K562 (cell line): ENCODE measurements around the gene LHPP. TPM values are rescaled to one million over a fixed set of nuclear protein-coding genes. Genes with fewer than 3 reads are reported as not detected.

Source experiments
- ATAC-seq: fragments of 200-7000 bp; cut with Tn5 transposase; 3 replicates; pipeline ENCODE4 v1.9.1; 2020; ENCODE audit warnings: moderate library complexity
- BruUV-seq: library from RNA; stranded (reverse); fragments of 400-500 nt; replicated peaks from 2 replicates; lab custom pipeline; 2021; lab: Mats Ljungman, UMichigan
- CTCF ChIA-PET: fragments of 300-600 bp; formaldehyde crosslinking; extraction: SDS; loops from one replicate; lab custom pipeline; 2021; ENCODE audit warnings: low intra/inter-chr PET ratio; lab: Yijun Ruan, JAX
- POLR2A ChIA-PET: fragments of 300-600, 350-650 bp; sonication (Branson Sonifier 250); formaldehyde crosslinking; extraction: SDS; loops from one replicate; lab custom pipeline; 2021; ENCODE audit warnings: antibody characterized with exemption, inconsistent platforms; lab: Yijun Ruan, JAX
- DNase-seq, 4 experiments: peaks; one replicate each; pipeline versions ENCODE4 v3.0.0 to v3.0.0-alpha.2; 2011 to 2018; ENCODE audit warnings: low spot score in 3 of 4, mixed read lengths in 3 of 4; ENCODE audit errors: extremely low read depth in 1 of 4
- FAIRE-seq: peaks from 2 replicates; lab custom pipeline; 2011; peaks lifted over from hg19 to GRCh38; lab: Jason Lieb, UNC
- H2AFZ ChIP-seq: 2 replicates; pipeline ENCODE4 v1.6.0; 2011; ENCODE audit warnings: low read depth, low read length, control low read depth, inconsistent platforms
- H3K27ac ChIP-seq: fragments of 200-600 bp; 3 replicates; pipeline ENCODE4 v1.8.0; 2011; ENCODE audit warnings: low read depth, mild to moderate bottlenecking, control low read depth, inconsistent platforms, low read length, moderate library complexity, mixed read lengths; ENCODE audit errors: extremely low read depth
- H3K27me3 ChIP-seq, 2 experiments: fragments of 300-600 bp in 1 of 2; 2 replicates in 1 of 2; 3 replicates in 1 of 2; pipeline versions ENCODE4 v1.6.0 to v1.8.0; 2011; ENCODE audit warnings: inconsistent platforms in 2 of 2, low read length in 2 of 2, mild to moderate bottlenecking in 1 of 2, mixed read lengths in 1 of 2, moderate library complexity in 1 of 2; ENCODE audit not compliant: control insufficient read depth in 2 of 2, insufficient read depth in 2 of 2
- H3K36me3 ChIP-seq: fragments of 300-600 bp; 3 replicates; pipeline ENCODE4 v1.8.0; 2011; ENCODE audit warnings: mild to moderate bottlenecking, low read length, inconsistent platforms; ENCODE audit not compliant: control insufficient read depth, insufficient read depth
- H3K4me1 ChIP-seq, 2 experiments: fragments of 200-600 bp in 1 of 2; replicated peaks in 1 of 2; 2 replicates in 1 of 2; 3 replicates in 1 of 2; pipeline versions ENCODE4 v1.5.1 to v1.8.0; 2011; ENCODE audit warnings: inconsistent platforms in 2 of 2, low read length in 2 of 2, mild to moderate bottlenecking in 1 of 2, mixed read lengths in 1 of 2, moderate library complexity in 1 of 2; ENCODE audit not compliant: control insufficient read depth in 2 of 2, insufficient read depth in 2 of 2
- H3K4me2 ChIP-seq: 2 replicates; pipeline ENCODE4 v1.6.1; 2011; ENCODE audit warnings: low read length, control low read depth, inconsistent platforms, mixed read lengths; ENCODE audit not compliant: insufficient read depth
- H3K4me3 ChIP-seq: fragments of 200-600 bp; sonication (generic), shearing (Covaris generic); 2 replicates; pipeline ENCODE4 v1.5.1; 2016; ENCODE audit warnings: control low read depth, inconsistent platforms
- H3K79me2 ChIP-seq: fragments of 200-600 bp; 3 replicates; pipeline ENCODE4 v1.8.0; 2011; ENCODE audit warnings: low read length, inconsistent platforms; ENCODE audit not compliant: control insufficient read depth, insufficient read depth
- H3K9ac ChIP-seq, 2 experiments: 2 replicates each; pipeline versions ENCODE4 v1.6.0 to v1.6.1; 2011; ENCODE audit warnings: low read depth in 2 of 2, low read length in 2 of 2, control low read depth in 1 of 2, inconsistent platforms in 1 of 2, mild to moderate bottlenecking in 1 of 2, mixed read lengths in 1 of 2; ENCODE audit not compliant: insufficient read depth in 1 of 2
- H3K9me1 ChIP-seq: one replicate; pipeline ENCODE4 v1.6.0; 2011; ENCODE audit warnings: inconsistent platforms, mild to moderate bottlenecking, low read length, moderate library complexity; ENCODE audit not compliant: control insufficient read depth, insufficient read depth
- H3K9me3 ChIP-seq: replicated peaks from 2 replicates; pipeline ENCODE4 v1.5.1; 2011; ENCODE audit warnings: low read depth, low read length, inconsistent platforms; ENCODE audit not compliant: control insufficient read depth, insufficient read depth
- H4K20me1 ChIP-seq: replicated peaks from 2 replicates; pipeline ENCODE4 v1.6.1; 2011; ENCODE audit warnings: low read length, inconsistent platforms, mixed read lengths; ENCODE audit not compliant: control insufficient read depth, insufficient read depth
- CTCF ChIP-seq, 3 experiments: IDR thresholded peaks in 2 of 3; conservative IDR thresholded peaks in 1 of 3; 2 replicates each; pipeline ENCODE4 v1.5.1; 2011 to 2012; ENCODE audit warnings: low read length in 3 of 3, mild to moderate bottlenecking in 3 of 3, control low read depth in 2 of 3, improper control_type of control experiment in 1 of 3, inconsistent platforms in 1 of 3, low read depth in 1 of 3, mixed read lengths in 1 of 3, moderate library complexity in 1 of 3; ENCODE audit not compliant: insufficient read depth in 2 of 3
- PTBP1 ChIP-seq: fragments of 200-400 bp; formaldehyde crosslinking; IDR thresholded peaks from 2 replicates; pipeline ENCODE4 v1.6.1; 2017; ENCODE audit warnings: low read depth, low read length
- ZKSCAN3 ChIP-seq: fragments of 250-450 bp; sonication (Bioruptor Pico); IDR thresholded peaks from 2 replicates; pipeline ENCODE4 v1.4.0; 2020
- ZNF407 ChIP-seq: fragments of 450-650 bp; IDR thresholded peaks from 2 replicates; pipeline ENCODE4 v1.6.1; 2016; ENCODE audit warnings: low read depth
- WGBS: fragments of 100-300 bp; shearing (Covaris generic); methylation state at CpG from one replicate; pipeline ENCODE4 v1.1.6; 2016; ENCODE audit warnings: low coverage, mixed read lengths; ENCODE audit not compliant: insufficient coverage; ENCODE audit errors: missing lambda C conversion rate; 5-methylcytosine and 5-hydroxymethylcytosine counted together
- in situ Hi-C: fragments of 300-500 bp; cut with MboI; formaldehyde crosslinking; loops from 4 replicates; pipeline ENCODE4 v1.15.0; 2018; ENCODE audit warnings: inconsistent platforms, mixed read lengths
- intact Hi-C: fragments of 100-400 bp; cut with micrococcal nuclease; formaldehyde crosslinking; loops from 2 replicates; pipeline ENCODE4 v1.14.2; 2022
- polyA plus RNA-seq, 8 experiments: library from polyadenylated mRNA; depleted of rRNA in 4 of 8; stranded (reverse) in 5 of 8; unstranded in 3 of 8; fragments of >200 nt; fragmentation: Nextera tagmentation in 2 of 8; fragmentation: Illumina TruSeq in 1 of 8; extraction: Ambion mirVana in 2 of 8; extraction: Trizol in 1 of 8; gene quantifications; 2 replicates each; pipeline versions ENCODE4 v1.2.1 to v1.2.3, GENCODE V29; 2011 to 2014; ENCODE audit warnings: inconsistent platforms in 1 of 8, missing spikeins in 1 of 8
- total RNA-seq, 7 experiments: library from RNA; depleted of rRNA in 6 of 7; stranded (reverse); fragments of >200 nt in 6 of 7; fragmentation: Illumina TruSeq in 2 of 7; extraction: Trizol in 2 of 7; gene quantifications; 2 replicates each; pipeline versions ENCODE4 v1.2.1 to v1.2.3, GENCODE V29; 2011 to 2021; ENCODE audit warnings: low replicate concordance in 1 of 7
- TF ChIP-seq, protein P1 (sequence below): fragments of 450-650 bp; IDR thresholded peaks from 2 replicates; pipeline ENCODE4 v1.6.1; 2016; ENCODE audit warnings: antibody characterized with exemption
- TF ChIP-seq, protein P2 (sequence below): fragments of 250-450 bp; sonication (Bioruptor Pico); IDR thresholded peaks from 2 replicates; pipeline ENCODE4 v1.4.0; 2020; ENCODE audit warnings: mild to moderate bottlenecking
- TF ChIP-seq, protein P3 (sequence below): fragments of 200-800 bp; sonication (Bioruptor generic); IDR thresholded peaks from 2 replicates; pipeline ENCODE4 v1.6.1; 2017; ENCODE audit warnings: missing genetic modification characterization, missing compliant biosample characterization

The LHPP gene
- total and polyA plus RNA-seq, 9 of the 15 experiments (the other 6 are each of a cell fraction or from before 2014, with no cell fraction given) = 0.34 to 7.4 (median 3.0) TPM

GRCh38 chr10:124586142-124586541, 124.5 kb downstream of the LHPP start:
- intact Hi-C loops (no loop called here), in situ Hi-C loops (no loop called here)
- H2AFZ ChIP-seq = no peak overlapping the region
- no peak overlapping the region for H3K4me3 ChIP-seq
- H3K9me1 ChIP-seq = peaks cover 5% of the 10 kb centered on the region
- H3K79me2 ChIP-seq = no peaks in the 10 kb centered on the region
- POLR2A ChIA-PET = no interaction called here
- H3K27me3 ChIP-seq = no peaks in the 10 kb centered on the region
- 49% methylated on average over 2 of the region's 3 CpGs for WGBS
- H3K4me1 ChIP-seq = peaks cover 15 to 32% of the 10 kb centered on the region in 2 experiments
- H3K36me3 ChIP-seq = no peaks in the 10 kb centered on the region
- FAIRE-seq (no peak), ATAC-seq (no peak), DNase-seq (no peak)
- no TSS peak for BruUV-seq
- no peak overlapping the region for H3K9ac ChIP-seq
- H4K20me1 ChIP-seq = peaks cover 7% of the 10 kb centered on the region; the same call in 1 of the 2 replicates
- CTCF ChIA-PET = interaction anchor here (0.7 kb wide), 1 partner anchor 85 kb away, joined by 3 read pairs; no protein-coding TSS in a partner anchor
- H3K4me2 ChIP-seq = no peak overlapping the region
- no peaks in the 10 kb centered on the region for H3K9me3 ChIP-seq
- H3K27ac ChIP-seq = no peak overlapping the region
- TF ChIP-seq ZNF407 = no peak
- no peak for TF ChIP-seq PTBP1
- TF ChIP-seq, protein P1, sequence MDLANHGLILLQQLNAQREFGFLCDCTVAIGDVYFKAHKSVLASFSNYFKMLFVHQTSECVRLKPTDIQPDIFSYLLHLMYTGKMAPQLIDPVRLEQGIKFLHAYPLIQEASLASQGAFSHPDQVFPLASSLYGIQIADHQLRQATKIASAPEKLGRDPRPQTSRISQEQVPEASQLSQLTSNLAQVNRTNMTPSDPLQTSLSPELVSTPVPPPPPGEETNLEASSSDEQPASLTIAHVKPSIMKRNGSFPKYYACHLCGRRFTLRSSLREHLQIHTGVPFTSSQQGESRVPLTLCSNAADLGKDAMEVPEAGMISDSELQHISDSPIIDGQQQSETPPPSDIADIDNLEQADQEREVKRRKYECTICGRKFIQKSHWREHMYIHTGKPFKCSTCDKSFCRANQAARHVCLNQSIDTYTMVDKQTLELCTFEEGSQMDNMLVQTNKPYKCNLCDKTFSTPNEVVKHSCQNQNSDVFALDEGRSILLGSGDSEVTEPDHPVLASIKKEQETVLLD = no peak
- TF ChIP-seq, protein P2, sequence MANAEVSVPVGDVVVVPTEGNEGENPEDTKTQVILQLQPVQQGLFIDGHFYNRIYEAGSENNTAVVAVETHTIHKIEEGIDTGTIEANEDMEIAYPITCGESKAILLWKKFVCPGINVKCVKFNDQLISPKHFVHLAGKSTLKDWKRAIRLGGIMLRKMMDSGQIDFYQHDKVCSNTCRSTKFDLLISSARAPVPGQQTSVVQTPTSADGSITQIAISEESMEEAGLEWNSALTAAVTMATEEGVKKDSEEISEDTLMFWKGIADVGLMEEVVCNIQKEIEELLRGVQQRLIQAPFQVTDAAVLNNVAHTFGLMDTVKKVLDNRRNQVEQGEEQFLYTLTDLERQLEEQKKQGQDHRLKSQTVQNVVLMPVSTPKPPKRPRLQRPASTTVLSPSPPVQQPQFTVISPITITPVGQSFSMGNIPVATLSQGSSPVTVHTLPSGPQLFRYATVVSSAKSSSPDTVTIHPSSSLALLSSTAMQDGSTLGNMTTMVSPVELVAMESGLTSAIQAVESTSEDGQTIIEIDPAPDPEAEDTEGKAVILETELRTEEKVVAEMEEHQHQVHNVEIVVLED = no peak
- TF ChIP-seq CTCF (IDR thresholded peaks at IDR 0.05 in 2 of 3, conservative IDR thresholded peaks at IDR 0.05 in 1 of 3; ENCODE audit: insufficient read depth in 2 of 3, low read depth in 1 of 3, low read length in 3 of 3) = no peak
- TF ChIP-seq, protein P3, sequence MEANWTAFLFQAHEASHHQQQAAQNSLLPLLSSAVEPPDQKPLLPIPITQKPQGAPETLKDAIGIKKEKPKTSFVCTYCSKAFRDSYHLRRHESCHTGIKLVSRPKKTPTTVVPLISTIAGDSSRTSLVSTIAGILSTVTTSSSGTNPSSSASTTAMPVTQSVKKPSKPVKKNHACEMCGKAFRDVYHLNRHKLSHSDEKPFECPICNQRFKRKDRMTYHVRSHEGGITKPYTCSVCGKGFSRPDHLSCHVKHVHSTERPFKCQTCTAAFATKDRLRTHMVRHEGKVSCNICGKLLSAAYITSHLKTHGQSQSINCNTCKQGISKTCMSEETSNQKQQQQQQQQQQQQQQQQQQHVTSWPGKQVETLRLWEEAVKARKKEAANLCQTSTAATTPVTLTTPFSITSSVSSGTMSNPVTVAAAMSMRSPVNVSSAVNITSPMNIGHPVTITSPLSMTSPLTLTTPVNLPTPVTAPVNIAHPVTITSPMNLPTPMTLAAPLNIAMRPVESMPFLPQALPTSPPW (CRISPR knock-in tag) = no peak
- no peak for TF ChIP-seq ZKSCAN3 (CRISPR knock-in tag)
